HG03520 (cell line): Measurements from ENCODE around the gene DHFR2.
"Not testable (repeated sequence)": the region's sequence is repeated elsewhere in the genome, so short reads cannot be mapped to it uniquely, and the experiment has no call there.

ENCODE experiments used
- ATAC-seq: cut with Tn5 transposase; IDR thresholded peaks from one replicate; pipeline ENCODE4 v1.9.1; 2021; ENCODE audit warnings: mild to moderate bottlenecking, moderate library complexity; ENCODE audit not compliant: unreplicated experiment

DHFR2 gene

GRCh38 chr3:94065819-94066480 is 3.2 kb upstream of the DHFR2 start:
- ATAC-seq: no peak

- no peak for ATAC-seq
Observed at GRCh38 chr3:94065122-94065521, 2.4 kb upstream of the DHFR2 start.

GRCh38 chr3:94064243-94064860 is 1.6 kb upstream of the DHFR2 start:
- ATAC-seq: no peak

GRCh38 chr3:94063496-94064119 is 892 bp upstream of the DHFR2 start:
- no peak for ATAC-seq

GRCh38 chr3:94061297-94061696 is 1.4 kb downstream of the DHFR2 start:
- ATAC-seq: no peak

- no peak for ATAC-seq
Observed at GRCh38 chr3:94050546-94050945, 12.2 kb downstream of the DHFR2 start.

- ATAC-seq: no peak
Observed at GRCh38 chr3:94049267-94049666, 13.4 kb downstream of the DHFR2 start.

GRCh38 chr3:94046533-94046932 is 16.2 kb downstream of the DHFR2 start:
- no peak for ATAC-seq

- ATAC-seq: not testable (repeated sequence)
Observed at GRCh38 chr3:94044100-94044936, 18.4 kb downstream of the DHFR2 start.

GRCh38 chr3:94043285-94043684 is 19.4 kb downstream of the DHFR2 start:
- no peak for ATAC-seq

- ATAC-seq: peak; percentile 82
Observed at GRCh38 chr3:94036909-94037507, 25.7 kb downstream of the DHFR2 start.

GRCh38 chr3:94028093-94028837 is 34.5 kb downstream of the DHFR2 start, which contains the start of gene STX19:
Gene STX19, minus strand, starts transcription at chr3:94028597. Its CDS starts 13,328 bp downstream, at chr3:94015269.
- no peak for ATAC-seq

- no peak for ATAC-seq
Observed at GRCh38 chr3:94026623-94027022, 36.1 kb downstream of the DHFR2 start.

- no peak for ATAC-seq
Observed at GRCh38 chr3:94024385-94024784, 38.3 kb downstream of the DHFR2 start.

- ATAC-seq: no peak
Observed at GRCh38 chr3:94020293-94020692, 42.4 kb downstream of the DHFR2 start.

- no peak for ATAC-seq
Observed at GRCh38 chr3:94019659-94020058, 43.1 kb downstream of the DHFR2 start.

GRCh38 chr3:94015025-94015424 is 47.7 kb downstream of the DHFR2 start:
- ATAC-seq: no peak

GRCh38 chr3:94012185-94012584 is 50.5 kb downstream of the DHFR2 start:
- ATAC-seq: no peak

GRCh38 chr3:94011233-94011711 is 51.4 kb downstream of the DHFR2 start:
- no peak for ATAC-seq

GRCh38 chr3:94009608-94010007 is 53.1 kb downstream of the DHFR2 start:
- no peak for ATAC-seq
